Fibroblast of peridontal ligament (primary cell): ENCODE measurements around the gene TOX3.

Source experiments
- DNase-seq: peaks from one replicate; pipeline ENCODE4 v3.0.0-alpha.2; 2010; ENCODE audit errors: extremely low read depth

Gene TOX3

DNA sequence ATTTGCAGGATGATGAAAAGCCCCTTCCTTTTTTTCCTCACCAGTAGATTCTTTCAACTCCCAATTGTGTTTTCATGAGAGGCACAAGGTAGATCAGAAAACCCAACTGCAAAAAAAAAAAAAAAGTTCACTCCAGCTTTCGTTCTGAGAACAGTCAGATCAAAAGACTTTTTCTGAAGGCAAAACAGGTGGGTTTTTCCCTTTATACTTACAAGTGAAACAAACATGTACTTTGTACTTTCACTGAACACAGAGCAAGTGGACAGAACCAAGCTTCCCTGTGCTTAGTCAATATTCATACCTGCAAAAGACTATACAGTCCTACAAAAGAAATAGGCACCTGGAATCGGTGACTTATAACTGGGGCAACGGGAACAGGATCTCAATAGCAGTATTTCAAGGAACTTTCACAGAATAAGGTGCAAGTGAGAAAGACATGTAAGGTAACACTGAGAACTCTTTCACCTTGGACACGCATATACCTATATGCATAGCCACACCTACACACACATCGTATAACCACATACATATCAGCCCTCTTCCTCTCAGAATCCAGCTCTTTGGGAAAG is 54.1 kb downstream of the TOX3 start:
- no peak for DNase-seq

DNA sequence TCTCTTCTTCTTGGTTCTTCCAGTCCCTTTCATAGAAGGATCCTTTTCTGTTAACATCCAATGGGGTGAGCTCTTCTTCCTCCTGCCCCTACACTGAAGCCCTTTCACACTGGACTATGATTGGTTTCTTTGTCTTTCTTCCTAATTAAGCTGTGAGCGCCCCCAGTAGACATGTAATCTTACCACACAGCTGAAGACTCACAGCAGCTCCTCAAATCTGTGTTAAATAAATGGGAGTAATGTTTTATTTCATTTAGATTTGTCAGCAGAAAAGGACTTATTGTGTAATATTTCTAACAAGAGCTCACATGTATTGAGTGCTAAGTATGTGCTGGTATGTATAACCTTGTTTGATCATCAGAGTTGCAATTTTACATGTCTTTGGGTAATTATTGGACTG is 55.7 kb downstream of the TOX3 start:
- no peak for DNase-seq

DNA sequence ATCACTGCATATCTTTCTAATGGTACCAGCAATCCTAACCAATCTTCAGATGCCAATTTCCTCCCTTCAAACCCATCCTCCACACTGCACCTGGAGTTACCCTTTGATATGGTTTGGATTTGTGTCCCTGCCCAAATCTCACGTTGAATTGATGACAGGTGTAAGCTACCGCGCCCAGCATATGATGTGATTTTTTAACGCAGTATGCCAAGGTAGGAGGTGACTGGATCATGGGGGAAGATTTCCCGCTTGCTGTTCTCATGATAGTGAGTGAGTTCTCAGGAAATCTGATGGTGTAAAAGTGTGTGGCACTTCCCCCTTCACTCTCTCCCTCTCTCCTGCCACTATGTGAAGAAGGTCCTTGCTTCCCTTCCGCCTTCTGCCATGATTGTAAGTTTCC is 57.0 kb downstream of the TOX3 start:
- no peak for DNase-seq

DNA sequence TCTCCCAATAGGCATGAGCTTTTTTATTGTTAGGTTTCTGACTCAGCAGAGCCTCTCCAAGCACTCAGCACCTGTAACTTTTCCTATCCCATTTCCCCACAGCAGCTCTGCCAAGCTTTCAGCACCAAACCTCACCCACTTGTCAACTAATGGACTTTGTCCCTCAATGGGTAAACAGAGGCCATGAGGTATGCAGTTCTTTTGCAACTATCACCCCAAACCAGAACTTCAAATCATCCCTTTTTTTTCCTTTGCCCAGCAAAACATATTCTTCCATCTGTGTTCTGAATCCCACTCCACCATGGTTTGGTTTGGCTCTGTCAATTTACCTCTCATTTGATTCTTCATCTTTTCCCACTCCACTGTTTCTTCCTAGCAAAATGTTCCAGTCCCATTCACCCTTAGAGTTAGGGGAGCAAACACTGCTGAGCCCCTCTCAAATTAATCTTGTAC is 58.1 kb downstream of the TOX3 start:
- no peak for DNase-seq

DNA sequence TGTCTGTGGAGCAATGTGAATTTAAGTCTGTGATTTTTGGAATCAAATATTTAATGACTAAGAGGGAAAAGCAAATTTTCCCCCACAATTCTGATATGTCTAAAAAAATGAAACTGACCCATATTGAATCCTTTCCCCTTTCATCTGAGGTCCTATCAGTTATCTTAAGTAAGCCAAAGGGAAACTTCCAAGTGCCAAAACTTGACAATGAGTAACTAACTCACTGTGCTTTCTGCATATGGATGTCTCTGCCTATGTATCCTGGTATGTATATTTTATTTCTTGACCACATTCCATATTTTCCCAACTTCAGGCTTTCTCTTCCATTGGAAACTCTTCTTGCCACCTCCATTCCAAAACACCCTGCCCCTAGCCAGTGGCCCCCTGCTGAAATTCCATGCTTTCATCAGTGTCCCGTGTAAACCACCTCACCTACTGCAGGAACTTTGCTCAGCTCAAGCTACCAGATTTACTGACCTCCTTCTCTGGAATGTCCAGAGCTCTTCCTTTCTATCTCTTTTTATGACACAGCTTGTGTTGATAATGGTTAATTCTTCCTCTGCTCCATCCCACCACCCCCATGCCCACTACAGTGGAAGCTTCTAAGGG is 59.0 kb downstream of the TOX3 start:
- no peak for DNase-seq

DNA sequence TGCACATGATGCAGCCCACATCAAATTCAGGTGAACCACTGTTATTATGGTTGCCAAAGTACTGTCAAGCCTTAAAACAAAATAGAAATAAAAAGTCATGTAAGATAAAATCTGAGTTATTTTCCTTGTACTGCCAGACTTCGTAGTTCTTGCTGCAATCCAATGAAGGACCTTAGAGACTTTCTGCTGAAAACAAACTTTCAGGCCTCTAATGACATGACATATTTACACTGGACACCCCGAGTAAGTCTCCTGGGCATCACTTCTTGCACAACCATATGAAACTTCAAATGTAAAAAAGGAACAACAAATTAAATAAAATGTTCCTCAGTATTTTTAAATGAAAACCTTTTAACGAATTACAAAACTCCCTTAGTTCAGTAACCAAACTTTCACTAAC is 66.7 kb downstream of the TOX3 start:
- no peak for DNase-seq

DNA sequence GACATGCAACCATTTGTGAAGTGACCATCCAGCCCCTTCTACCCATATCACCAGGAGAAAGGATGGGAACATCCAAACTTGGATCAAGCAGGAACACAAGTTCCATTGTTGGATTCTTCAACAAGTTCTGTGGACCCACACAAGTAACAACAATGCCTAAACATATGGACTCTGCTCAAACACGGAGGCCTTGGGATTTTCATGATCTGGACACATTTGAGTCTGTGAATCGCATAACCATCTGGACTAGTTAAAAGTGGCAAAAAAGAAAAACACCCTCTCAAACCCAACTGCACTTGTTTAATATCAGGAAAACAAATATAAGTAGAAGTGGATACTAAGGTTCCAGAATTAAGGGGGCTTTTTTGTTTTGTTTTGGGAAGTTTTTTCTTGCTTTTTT is 70.8 kb downstream of the TOX3 start:
- DNase-seq: no peak

DNA sequence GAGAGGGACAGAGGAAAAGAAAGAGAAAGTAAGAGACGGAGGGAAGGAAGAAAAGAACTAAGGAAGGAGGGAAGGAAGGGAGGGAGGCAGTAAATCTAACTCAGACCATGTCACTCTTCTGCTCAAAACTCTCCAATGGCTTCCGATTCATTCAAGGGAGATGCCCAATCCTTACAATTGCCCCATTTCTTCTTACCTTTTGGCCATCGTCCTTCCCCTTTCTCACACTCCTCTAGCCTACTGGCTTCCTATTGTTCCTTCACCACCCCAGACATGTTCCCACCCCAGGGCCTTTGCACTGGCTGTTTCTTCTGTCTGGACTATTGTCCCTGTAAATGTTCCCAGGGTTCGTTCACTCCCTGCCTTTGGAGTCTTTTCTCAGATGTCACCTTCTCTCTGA is 72.3 kb downstream of the TOX3 start:
- no peak for DNase-seq

DNA sequence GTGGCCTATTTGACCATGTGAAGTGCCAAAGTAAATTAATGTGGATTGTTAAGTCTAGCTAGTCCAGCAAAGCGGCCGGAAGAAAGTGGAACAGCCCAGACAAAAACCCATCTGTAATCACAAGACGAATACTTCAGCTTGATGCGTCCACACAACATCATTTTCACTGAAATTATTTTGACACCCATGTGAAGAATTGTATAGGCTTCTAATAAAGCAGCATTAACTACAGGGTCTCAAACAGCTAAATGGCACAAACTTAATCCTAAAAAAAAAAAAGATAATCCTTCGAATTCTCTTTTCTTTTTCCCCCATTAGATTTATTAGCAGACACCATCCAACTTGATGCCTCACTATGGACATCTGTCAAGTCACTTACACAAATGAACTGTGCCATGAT is 73.8 kb downstream of the TOX3 start:
- DNase-seq: no peak

DNA sequence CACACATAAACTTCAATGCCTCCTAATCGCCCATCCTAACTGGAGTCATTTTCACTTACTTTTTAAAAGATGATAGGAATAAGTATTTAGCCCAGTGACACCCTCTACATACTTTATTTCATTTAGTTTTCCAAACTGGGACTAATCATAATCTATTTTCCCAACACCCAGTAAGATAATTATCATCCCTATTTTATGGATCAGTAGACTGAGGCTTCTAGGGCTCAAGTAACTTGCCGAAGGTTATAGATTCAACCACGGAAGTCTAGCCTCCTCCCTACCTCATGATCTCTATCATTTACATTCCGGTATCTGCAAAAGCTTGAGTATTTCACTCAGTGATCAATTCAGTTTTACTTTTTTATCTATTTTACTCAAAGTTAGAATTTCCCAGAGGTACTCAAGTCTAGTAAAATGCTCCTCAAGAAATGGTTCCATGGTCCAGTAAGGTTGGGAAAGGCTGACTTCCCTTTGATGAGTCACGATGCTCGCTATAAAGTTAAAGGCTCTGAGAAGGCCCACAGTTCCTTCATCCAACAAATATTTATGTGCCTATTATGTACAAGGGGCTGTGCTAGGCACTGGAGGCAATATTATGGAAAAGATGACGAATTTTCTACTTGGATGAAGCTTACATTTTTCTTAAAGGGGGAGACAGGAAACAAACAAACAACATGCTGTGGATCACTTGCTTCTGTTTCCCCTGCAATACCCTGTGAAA is 75.1 kb downstream of the TOX3 start:
- DNase-seq: no peak

DNA sequence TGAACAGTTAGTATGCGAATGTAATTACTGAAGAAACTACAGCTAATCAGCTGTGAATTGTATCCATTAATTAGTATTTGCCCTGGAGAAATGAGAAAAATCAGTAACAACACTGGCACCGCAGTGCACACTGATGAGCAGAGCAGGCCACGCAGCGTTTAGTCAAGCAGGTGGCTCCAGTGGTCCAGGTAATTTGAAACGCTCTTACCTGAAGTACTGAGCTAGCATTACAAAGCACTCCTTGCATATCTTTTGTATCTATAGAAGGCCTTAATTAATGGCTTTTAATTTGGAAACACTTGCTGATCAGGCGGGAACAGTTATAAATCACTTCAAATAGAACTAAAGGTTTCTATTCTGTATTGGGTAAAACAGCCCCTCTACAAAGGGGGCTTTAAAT is 76.4 kb downstream of the TOX3 start:
- DNase-seq: no peak

DNA sequence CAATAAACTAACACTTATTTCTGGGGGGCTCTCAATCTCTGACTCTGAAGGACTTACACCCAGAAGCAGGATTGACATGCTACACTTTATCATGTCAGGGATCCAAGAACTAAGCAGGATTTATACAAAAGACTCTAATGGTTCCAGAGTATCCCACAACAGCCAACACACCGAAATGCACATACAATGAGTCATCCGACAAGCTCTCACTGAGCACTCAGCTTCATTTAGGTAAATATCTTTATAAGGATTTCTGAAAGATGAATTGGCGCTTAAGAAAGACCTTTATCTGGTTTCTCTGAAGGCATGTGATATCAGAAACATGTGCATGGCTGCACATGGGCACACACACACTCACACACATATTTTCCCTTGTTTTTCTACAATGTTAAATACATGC is 77.2 kb downstream of the TOX3 start:
- no peak for DNase-seq

DNA sequence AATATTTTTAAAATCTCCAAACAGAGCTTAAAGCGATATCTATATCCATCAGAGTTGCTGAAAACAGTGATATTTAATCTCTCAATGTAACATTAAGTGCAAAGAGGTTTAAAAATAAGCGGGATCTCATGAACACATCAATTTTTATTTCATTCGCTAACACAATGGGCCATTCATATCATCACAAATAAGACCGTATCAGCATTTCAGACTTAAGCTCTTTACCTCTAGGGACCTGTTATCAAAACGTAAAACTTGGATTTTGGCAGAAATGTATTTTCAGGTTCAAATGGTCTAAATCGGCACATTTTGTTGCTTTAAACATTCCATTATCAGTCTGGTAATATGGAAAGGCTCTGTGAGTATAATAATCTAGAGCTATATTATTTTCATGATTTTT is 77.9 kb downstream of the TOX3 start:
- DNase-seq: no peak

DNA sequence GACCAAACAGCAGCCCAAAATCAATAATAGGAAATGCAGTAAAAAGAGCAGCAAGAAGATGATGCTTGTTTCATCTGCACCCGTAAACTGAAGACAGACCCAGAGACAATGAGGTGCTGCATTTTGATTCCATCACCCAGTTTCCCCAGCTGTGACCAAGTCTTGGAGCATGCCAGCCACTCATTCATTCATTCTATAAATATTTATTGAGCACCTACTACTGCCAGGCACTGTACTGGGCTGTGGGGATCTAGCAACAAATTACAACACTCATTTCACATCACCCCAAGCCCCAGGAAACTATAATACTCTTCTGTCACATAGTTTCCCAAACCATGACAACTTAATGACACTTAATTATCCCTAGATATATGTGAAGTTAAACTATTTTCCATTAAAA is 79.2 kb downstream of the TOX3 start:
- DNase-seq: no peak

DNA sequence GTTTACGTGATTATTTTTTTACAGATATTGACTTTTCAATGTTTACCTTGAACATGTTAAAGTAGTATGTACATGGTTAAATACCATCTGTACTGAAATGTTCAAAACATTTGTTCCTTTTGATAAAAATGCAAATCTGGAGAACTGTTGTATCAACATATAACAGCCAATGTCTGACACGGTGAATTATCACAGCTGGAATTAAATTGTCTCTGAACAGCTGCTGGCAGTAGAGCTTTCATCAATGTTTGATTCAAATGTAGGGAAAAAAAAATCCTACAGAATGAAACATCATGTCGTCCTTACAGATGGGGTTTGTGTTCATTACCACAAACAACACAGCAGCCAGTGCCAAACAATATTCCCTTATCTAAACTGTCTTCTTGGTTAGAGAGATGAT is 79.9 kb downstream of the TOX3 start:
- no peak for DNase-seq

DNA sequence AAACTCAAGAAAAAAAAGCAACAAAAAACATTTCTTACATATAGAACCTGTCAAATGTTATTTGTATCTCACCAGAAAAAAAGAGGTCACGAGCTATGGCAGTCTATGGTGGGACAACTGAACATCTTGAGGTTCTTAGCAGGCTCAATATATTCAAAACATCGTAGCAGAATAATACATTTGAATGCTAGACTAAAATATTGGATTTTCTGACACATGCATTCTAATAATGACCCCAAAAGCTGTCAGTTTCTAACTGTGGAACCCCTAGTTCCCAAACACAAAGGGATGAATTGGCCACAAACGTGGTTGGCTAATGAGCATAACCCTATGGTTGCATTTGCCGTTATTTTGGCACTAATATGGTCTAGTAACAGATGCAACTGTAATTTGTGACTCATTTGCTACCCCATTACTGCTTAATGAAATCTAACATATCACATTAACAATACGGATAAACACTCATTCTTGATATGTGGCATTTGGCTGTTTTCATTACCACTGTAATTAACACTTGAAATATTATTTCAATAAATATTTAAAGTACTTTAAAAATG is 81.2 kb downstream of the TOX3 start:
- no peak for DNase-seq

DNA sequence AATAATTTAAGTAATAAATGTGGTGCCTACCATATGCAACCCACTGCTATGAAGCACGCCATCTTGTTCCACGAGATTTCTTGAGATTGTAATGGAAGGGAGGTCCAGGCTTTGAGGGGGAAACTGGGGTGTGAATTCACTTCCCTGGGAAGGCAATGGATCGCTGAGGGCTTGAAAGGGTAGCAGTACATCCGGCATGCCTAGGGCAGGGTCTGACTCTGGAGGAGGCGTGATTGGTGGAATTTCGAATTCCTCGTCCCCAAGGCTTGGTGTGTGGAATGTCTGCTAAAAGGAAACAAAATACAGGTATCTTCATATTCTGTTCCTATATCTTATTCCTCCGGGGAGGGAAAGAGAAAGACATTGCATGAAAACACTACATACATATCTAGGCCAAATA is 83.0 kb downstream of the TOX3 start:
- no peak for DNase-seq

DNA sequence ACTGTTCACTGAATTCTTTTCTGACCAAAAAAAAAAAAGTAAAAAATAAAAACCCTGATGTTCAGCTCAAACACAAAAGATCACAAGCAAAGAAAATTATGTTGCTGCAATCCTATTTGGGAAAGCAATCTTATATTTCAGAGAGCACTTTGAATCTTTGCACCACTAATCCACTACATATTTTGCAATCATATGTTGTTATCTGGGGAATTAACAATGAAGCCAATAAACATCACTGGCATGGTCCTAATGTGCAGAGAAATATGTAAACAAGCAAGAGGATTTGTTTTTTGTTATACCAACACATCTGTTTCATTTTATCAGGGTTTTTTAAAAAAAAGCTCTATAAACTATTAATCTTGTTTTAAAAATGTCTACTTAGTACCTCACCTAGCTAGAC is 84.1 kb downstream of the TOX3 start:
- DNase-seq: no peak

DNA sequence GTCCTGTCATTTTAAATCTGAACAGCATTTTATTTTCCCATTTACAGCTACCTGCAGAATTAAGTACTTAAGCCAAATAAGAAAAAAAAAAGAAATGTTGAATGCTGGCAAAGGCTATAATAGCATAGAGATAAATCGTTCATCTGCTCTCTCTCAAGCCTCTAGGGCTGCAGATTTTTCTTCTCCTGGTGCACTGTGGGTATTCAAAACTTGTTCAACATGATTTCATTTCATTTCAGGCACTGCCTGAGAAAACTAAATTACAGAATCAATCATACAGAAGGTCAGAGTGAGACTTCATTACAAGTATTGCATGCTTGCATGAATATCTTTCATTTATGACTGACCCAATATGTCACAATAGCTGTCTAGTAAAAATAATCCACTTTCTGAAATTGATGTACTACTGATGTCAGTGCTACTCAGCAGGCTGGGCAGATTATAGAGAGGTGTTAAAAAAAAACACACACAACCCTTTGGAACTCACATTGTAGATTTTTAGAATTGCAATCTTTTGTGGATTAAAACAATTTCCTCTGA is 86.2 kb downstream of the TOX3 start:
- DNase-seq: no peak

DNA sequence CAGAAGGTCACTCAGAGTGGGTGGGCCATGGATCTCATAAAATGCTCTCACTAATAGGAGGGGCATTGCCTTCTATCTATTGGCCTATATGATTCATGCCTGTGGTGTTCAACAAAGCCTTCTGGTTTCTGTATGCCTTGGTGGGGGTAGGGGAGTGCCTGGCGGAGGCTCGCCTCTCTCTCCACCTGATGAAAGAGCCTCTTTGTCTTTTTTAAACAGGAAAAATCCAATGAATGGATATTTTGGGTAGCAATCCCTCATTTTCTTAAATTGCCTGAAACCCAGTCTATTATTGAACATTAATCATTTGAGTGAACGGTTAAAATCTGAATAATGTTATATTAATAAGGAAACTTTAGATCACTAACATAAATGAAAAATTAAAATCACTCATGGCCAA is 90.6 kb downstream of the TOX3 start:
- DNase-seq: no peak

DNA sequence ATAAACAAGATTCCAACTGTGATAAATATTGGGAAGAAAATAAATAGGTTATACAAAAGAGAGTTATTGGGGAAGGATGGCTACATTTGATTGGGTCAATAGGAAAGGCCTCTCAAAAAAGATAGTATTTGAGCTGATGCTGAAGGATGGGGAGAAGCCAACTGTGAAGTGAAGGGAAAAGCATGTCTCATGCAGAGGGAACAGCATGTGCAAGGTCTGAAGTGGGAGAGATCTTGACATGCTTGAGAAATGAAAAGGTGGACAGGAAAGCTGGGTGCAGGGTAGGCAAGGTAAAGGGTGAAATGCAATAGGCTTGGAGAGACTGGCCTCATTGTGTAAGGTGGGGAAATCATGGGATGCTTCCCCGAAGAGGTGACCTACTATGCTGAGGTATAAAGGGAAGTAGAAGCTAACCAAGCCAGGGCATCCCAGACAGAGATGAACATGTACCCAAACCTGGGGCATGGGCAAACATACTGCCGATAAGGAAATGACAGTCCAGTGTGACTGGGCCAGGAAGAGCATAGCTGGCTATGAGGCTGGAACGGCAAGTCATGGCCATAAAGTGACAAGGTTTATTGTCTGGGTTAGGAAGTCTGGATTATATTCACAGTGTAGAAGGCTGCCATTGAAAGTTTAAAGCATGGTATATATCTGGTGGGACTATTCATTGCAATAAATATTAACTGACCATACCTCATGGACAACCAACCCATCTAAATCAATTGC is 91.2 kb downstream of the TOX3 start:
- no peak for DNase-seq

DNA sequence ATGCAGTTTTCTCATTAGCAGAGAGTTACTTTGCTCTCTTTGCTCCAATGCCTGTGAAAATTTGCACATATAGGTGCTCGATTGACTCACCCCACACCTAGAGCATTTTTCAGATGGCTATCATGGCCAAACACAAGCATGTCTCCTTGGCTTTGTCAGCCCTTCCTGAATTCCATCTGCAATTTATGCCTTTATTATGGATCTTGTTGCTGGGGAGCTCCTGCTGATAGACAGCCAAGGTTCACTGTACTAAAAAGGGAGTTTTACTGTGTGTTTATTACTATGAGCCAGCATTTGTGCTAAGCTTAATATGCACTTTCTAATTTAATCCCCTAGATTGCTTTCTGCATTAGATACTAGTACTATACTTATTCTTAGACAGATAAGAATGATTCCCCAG is 93.3 kb downstream of the TOX3 start:
- DNase-seq: no peak
